Measurements from ENCODE around the gene NEK6. TPM values are rescaled to one million over a fixed set of nuclear protein-coding genes. Genes with fewer than 3 reads are reported as not detected.

The NEK6 gene
- total RNA-seq, 1 experiment from 2014 or later: 57.9 TPM

DNA sequence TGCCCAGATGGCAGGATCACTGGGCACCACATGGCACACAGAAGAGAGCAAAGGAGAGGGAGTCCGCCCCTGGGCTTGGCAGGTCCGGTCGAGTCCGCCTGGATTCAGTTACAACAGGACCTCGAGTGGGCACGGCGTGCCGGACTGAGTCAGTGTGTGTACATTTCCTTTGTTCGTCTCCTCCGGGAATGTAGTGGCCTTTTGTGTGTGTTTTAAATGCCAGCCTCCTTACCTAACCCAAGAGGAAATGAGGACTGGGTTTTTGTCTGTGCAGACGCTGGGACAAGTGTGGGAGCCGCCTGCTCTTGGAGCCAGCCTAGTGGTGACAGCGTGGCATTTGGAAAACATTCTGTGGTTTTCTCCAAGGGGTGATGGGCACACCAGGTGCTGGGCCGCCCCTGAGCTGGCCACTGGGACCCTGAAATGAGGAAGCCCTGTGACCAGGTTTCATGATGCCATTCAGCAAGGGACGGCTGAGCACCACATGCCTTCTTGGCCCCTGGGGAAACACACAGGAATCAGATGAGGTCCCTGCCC, 9.6 kb downstream of the NEK6 start:
- no TSS peak for BruUV-seq (replicated peaks)
- intact Hi-C loops (cut with micrococcal nuclease; ENCODE audit: unreplicated experiment): loop anchor here (1.0 to 10.0 kb wide), 2 partner anchors 53 to 223 kb away; no protein-coding TSS in a partner anchor
- Histone ChIP-seq H4K20me1 (ENCODE audit: insufficient read depth) (peaks cover 30% of the 10 kb centered on the region; the same call in 1 of the 2 replicates), H3K27ac (no peak overlapping the region), H3K9me3 (ENCODE audit: insufficient read depth, low read depth) (no peaks in the 10 kb centered on the region), H3K36me3 (ENCODE audit: low read depth) (no peaks in the 10 kb centered on the region), H3K79me2 (ENCODE audit: low read depth) (peaks cover 64% of the 10 kb centered on the region), H3K4me1 (replicated peaks; ENCODE audit: insufficient read depth) (no peaks in the 10 kb centered on the region), H3K4me2 (no peak overlapping the region), H3F3A (ENCODE audit: insufficient read depth, low read depth) (no peaks in the 10 kb centered on the region), H3K9me2 (ENCODE audit: insufficient read depth) (no peaks in the 10 kb centered on the region), H3K27me3 (ENCODE audit: insufficient read depth, low read depth) (no peaks in the 10 kb centered on the region), H3K4me3 (no peak overlapping the region), H2AFZ (no peak overlapping the region)
- DNase-seq: peak in 1 of 2 experiments; percentile 88
- ChIA-PET POLR2A (ENCODE audit: unreplicated experiment) (no interaction called here), CTCF (interaction anchor here (0.8 kb wide), 1 partner anchor 141 kb away, joined by 3 read pairs; no protein-coding TSS in a partner anchor)
- TF ChIP-seq EZH2 (IDR thresholded peaks at IDR 0.05; ENCODE audit: low read depth): no peak
- no peak for TF ChIP-seq CTCF (conservative IDR thresholded peaks at IDR 0.05)

DNA sequence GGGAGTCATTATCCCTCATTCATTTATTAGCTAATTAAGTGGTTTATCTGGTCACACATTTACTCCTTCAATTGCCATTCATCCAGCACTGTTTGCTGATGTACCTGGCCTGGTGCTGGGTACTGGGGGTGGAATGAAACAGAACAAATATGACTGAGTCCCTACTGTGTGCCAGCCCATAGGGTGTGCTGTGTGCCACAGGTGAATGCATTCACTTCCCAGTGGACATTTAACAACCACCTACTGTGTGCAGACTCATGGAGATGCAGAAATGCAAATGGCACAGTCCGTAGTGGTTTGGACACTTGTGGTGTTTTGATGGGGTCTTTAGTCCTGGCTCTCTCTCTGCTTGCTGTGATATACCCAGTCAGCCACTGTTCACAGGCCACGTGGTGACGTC, 10.5 kb downstream of the NEK6 start:
- CTCF ChIA-PET: interaction anchor here (0.8 kb wide), 1 partner anchor 142 kb away, joined by 3 read pairs; no protein-coding TSS in a partner anchor
- H3K27ac ChIP-seq: no peak overlapping the region
- no peak overlapping the region for H3K4me2 ChIP-seq
- H3K4me3 ChIP-seq: no peak overlapping the region
- TF ChIP-seq CTCF (conservative IDR thresholded peaks at IDR 0.05) (no peak), EZH2 (IDR thresholded peaks at IDR 0.05; ENCODE audit: low read depth) (no peak)
- no TSS peak for BruUV-seq (replicated peaks)
- no peaks in the 10 kb centered on the region for H3K9me2 ChIP-seq (ENCODE audit: insufficient read depth)
- intact Hi-C loops (cut with micrococcal nuclease; ENCODE audit: unreplicated experiment): loop anchor here (10.0 kb wide), 1 partner anchor 223 kb away; no protein-coding TSS in a partner anchor
- peaks cover 59% of the 10 kb centered on the region for H3K79me2 ChIP-seq (ENCODE audit: low read depth)
- no peaks in the 10 kb centered on the region for H3K36me3 ChIP-seq (ENCODE audit: low read depth)
- DNase-seq: no peak
- H3K27me3 ChIP-seq (ENCODE audit: insufficient read depth, low read depth): no peaks in the 10 kb centered on the region
- H3F3A ChIP-seq (ENCODE audit: insufficient read depth, low read depth): no peaks in the 10 kb centered on the region
- H4K20me1 ChIP-seq (ENCODE audit: insufficient read depth): peaks cover 22% of the 10 kb centered on the region; the same call in 1 of the 2 replicates
- POLR2A ChIA-PET (ENCODE audit: unreplicated experiment): no interaction called here
- no peaks in the 10 kb centered on the region for H3K4me1 ChIP-seq (replicated peaks; ENCODE audit: insufficient read depth)
- H3K9me3 ChIP-seq (ENCODE audit: insufficient read depth, low read depth): no peaks in the 10 kb centered on the region
- H2AFZ ChIP-seq: no peak overlapping the region

GRCh38 chr9:124268661-124269060, 10.9 kb downstream of the NEK6 start:
- Histone ChIP-seq H3K9me2 (ENCODE audit: insufficient read depth) (no peaks in the 10 kb centered on the region), H3K27me3 (ENCODE audit: insufficient read depth, low read depth) (no peaks in the 10 kb centered on the region), H3K79me2 (ENCODE audit: low read depth) (peaks cover 55% of the 10 kb centered on the region), H3F3A (ENCODE audit: insufficient read depth, low read depth) (no peaks in the 10 kb centered on the region), H3K4me1 (replicated peaks; ENCODE audit: insufficient read depth) (no peaks in the 10 kb centered on the region), H3K9me3 (ENCODE audit: insufficient read depth, low read depth) (no peaks in the 10 kb centered on the region), H4K20me1 (ENCODE audit: insufficient read depth) (peaks cover 18% of the 10 kb centered on the region; the same call in 1 of the 2 replicates), H3K27ac (no peak overlapping the region), H3K4me3 (no peak overlapping the region), H3K36me3 (ENCODE audit: low read depth) (no peaks in the 10 kb centered on the region), H2AFZ (no peak overlapping the region), H3K4me2 (no peak overlapping the region)
- CTCF ChIA-PET: no interaction called here
- DNase-seq: no peak
- POLR2A ChIA-PET (ENCODE audit: unreplicated experiment): no interaction called here
- BruUV-seq (replicated peaks): no TSS peak
- TF ChIP-seq CTCF (conservative IDR thresholded peaks at IDR 0.05) (no peak), EZH2 (IDR thresholded peaks at IDR 0.05; ENCODE audit: low read depth) (no peak)
- intact Hi-C loops (cut with micrococcal nuclease; ENCODE audit: unreplicated experiment): loop anchor here (10.0 kb wide), 1 partner anchor 224 kb away; no protein-coding TSS in a partner anchor

Data from PC-9 (cell line).